NCI-H1105 treated with DMSO at 0.1 percent for 48 hours (cell line): ENCODE data around the gene ZNF587B.
"Not testable (repeated sequence)": the region's sequence is repeated elsewhere in the genome, so short reads cannot be mapped to it uniquely, and the experiment has no call there.

ENCODE experiments used
- DNase-seq: peaks from one replicate; lab custom pipeline; 2025; lab: John Stamatoyannopoulos, UW

ZNF587B gene

DNA sequence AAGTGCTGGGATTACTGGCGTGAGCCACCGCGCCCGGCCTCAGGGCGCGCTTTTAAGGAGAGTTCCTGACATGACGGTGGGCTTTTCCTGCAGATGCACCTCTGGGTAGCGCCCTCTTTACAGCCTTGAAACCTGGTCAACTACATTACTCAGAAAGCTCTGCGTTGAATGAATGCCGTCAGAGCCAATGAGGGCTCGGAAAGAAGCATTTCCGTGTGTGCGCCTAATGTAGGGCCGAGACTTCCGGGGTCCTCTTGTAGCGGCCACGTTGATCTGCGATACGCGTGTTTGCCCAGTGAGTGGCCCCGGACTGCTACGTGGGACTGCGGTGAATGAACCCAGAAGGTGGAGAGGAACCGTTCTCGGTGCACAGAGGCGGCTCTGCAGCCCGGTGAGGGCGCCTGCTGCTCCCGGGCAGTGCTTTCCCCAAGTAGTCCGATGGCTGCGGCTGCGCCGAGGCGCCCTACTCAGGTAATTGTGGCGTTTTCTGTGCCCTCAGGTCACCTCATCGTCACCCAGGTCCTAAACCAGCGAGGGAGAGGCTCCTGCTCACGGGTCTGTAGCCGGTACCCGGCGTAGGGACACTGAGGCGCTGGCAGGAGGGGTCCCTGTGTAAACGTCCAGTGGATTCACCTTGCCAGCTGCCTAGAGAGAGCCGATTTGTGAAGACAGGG, 10.5 kb upstream of the ZNF587B start:
- peak; percentile 96 for DNase-seq

DNA sequence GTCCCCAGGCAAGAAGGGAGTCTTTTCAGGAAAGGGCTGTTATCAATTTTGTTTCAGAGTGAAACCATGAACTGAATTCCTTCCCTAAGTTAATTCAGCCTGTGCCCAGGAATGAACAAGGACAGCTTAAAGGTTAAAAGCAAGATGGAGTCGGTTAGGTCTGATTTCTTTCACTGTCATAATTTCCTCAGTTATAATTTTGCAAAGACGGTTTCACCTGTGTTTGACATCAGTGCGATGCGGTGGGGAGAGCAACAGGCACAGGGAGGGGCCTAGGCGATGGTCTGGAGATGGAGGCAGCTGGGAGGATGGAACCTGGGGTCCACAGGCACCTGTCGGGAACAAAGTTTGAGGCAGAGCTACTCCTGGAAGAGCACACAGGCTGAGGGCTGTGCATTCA, 9.5 kb upstream of the ZNF587B start:
- no peak for DNase-seq

DNA sequence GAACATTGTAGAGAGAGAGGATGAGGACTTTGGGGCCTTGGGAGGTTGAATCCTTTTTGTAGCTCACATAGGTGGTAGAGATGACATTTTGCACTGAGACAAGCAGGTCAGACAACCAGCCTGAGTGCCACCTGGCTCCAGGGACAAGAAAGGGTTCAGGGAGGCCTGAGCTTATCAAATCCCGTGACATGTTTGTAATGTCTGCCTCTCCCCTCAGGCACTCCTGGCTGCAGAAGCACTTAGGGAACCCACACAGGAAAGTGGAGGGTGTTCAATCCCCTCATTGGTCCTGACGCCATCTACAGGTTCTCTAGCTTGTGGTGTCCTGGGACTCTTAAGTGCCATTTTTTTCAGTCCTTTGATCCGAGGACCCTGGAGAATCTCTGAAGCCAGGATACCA, 9.0 kb upstream of the ZNF587B start:
- DNase-seq = not testable (repeated sequence)

DNA sequence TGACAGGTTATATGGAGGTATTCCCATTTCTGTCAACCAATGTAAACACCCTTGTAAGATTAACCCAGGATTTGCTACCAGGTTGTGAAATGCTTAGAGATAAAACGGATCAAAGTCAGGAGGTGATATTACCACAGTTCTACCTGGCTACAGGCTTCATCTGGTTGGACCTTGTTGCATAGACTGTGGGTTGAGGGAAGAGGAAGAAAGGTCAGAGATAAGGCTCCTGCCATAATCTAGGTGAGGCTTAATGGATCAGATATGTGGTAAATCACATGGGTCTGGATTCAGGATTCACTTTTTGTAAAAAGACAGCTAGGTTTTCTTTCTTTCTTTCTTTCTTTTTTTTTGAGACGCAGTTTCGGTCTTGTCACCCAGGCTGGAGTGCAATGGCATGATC, 8.6 kb upstream of the ZNF587B start:
- not testable (repeated sequence) for DNase-seq

DNA sequence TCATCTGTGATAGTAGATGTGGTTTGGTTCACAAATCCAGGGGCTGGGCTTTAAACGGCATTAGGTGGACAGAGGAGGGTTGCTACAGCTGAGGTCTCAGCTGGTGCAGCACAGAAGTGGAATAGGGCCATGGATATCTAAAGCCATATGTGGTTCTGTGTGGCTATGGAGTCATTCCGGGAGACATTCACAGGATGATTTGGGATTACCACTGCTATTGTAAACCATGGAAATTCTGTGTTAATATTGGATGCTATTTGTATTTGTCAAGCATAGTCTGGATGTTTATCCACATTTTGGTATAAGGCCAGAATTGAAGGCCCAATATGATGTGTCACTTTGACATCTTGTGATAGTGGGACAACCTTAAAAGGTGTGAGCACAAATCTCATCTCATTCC, 6.9 kb upstream of the ZNF587B start:
- not testable (repeated sequence) for DNase-seq

DNA sequence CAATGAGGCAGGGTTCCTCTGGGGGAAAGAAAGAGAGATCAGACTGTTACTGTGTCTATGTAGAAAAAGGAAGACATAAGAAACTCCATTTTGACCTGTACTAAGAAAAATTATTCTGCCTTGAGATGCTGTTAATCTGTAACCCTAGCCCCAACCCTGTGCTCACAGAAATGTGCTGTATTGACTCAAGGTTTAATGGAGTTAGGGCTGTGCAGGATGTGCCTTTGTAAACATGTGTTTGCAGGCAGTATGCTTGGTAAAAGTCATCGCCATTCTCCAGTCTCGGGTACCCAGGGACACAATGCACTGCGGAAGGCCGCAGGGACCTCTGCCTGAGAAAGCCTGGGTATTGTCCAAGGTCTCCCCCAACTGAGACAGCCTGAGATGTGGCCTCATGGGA, 6.5 kb upstream of the ZNF587B start:
- DNase-seq = not testable (repeated sequence)

DNA sequence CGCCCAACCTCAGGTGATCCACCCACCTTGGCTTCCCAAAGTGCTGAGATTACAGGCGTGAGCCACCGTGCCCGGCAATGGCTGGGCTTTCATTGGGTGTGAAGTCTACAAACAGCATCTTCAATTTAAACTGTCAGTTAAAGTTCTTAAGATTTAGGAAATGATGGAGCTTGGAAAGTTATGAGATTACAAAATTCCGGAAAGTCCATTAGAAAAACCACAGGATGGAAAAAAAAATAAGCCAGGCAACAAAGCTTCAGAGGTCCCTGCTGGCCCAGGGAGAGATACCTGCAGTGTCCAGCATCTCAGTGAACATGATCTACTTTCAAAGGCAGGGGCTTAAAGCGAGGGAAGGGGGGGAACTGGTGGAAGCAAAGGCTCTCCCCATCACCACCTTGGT, 4.6 kb upstream of the ZNF587B start:
- no peak for DNase-seq

DNA sequence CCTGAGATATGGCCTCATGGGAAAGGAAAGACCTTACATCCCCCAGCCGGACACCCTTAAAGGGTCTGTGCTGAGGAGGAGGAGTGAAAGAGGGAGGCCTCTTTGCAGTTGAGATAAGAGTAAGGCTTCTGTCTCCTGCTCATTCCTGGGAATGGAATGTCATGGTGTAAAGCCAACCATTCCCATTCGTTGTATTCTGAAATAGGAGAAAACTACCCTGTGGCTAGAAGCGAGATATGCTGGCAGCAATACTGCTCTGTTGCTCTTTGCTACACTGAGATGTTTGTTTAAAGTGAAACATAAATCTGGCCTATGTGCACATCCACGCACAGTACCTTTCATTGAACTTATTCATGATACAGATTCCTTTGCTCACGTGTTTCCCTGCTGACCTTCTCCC, 783 bp upstream of the ZNF587B start:
- DNase-seq = no peak

DNA sequence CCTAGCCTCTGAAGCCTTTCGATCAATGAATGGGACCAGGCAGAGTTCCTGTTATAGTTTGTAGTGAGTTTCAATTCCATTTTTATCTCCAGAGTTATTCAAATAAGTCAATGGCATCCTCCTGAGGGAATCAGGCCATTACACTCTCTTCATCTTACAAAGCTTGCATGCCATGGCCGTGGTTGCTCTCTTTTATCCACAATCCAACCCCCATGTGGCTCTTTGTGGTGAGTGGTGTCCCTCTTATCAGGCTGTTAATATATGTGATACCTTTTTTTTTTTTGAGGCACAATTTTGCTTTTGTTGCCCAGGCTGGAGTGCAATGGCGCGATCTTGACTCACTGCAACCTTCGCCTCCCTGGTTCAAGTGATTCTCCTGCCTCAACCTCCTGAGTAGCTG, 6.9 kb downstream of the ZNF587B start:
- not testable (repeated sequence) for DNase-seq

DNA sequence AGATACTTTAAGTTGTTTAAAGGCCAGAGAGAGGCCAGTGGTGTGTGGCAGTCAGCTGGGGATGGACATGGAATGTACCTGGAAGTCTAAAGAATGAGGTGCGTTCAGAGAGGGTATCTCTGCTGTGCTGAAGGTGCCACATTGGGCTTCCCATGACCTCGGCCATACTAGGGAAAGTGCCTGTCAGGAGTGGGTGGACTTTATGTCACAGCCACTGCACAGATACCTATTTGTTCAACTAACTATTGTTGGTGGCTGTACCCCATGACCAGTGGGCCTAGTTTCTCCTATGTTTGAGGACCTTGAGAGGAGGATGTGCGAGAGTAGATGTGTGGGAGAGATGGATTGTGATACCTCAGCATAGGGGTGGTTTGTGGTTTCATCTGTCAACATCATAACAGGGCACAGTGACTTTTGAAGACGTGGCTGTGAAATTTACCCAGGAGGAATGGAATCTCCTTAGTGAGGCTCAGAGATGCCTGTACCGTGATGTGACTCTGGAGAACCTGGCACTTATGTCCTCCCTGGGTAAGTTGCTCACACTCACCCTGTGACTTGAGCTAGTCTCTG, 8.6 kb downstream of the ZNF587B start:
- DNase-seq = not testable (repeated sequence)

DNA sequence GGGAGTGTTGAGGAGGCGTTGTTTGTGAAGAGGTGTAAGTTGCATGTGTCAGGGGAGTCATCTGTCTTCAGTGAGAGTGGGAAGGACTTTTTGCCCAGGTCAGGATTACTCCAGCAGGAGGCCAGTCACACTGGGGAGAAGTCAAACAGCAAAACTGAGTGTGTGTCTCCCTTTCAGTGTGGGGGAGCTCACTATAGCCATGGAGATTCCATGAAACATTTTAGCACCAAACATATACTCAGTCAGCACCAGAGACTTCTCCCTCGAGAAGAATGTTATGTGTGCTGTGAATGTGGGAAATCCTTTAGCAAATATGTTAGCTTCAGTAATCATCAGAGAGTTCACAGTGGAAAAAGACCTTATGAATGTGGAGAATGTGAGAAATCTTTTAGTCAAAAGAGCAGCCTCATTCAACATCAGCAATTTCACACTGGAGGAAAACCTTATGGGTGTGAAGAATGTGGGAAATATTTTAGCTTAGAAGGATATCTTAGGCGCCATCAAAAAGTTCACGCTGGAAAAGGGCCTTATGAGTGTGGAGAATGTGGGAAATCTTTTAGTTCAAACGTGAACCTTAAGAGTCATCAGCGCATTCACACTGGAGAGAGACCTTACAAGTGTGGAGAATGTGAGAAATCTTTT, 11.1 kb downstream of the ZNF587B start:
- no peak for DNase-seq

DNA sequence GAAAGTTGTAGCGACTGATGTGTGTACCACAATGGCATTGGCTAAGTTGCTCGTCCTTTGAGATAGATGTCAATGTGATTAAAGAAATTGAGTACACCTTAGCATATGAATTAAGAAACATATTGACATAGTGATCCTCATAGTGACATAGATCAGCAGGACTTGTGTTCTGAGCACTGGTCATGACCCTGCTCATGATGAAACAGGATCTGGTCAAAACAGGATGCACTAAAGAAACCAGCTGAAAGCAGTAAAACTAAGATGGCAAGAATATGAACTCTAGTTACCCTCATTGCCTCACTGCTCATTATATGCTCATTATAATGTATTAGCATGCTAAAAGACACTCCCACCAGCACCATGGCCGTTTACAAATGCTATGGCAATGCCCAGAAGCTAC, 17.1 kb downstream of the ZNF587B start:
- not testable (repeated sequence) for DNase-seq

DNA sequence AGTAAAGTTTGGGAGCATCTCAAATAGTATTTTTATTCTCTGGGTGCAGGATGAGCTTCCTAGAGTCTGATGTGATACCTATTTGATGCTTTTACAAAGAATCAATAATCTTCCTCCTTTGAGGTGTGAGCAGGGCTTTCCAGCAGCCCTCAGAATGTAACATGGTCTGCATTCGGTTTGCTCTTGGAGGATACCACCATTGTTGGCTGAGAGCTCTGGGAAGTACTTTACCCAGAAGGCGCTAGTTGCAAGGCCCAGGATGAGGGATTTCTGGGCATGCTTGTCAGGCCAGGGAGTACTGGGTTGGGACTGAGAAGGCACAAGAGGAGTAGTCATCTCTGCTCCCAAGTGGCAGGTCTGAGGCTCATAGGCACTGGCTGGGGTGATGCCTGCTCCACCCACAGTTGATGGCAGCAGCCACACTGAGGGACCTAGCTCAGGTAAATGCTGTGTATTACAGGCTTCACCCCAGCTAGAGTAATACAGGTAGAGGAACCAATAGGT, 19.1 kb downstream of the ZNF587B start:
- not testable (repeated sequence) for DNase-seq

DNA sequence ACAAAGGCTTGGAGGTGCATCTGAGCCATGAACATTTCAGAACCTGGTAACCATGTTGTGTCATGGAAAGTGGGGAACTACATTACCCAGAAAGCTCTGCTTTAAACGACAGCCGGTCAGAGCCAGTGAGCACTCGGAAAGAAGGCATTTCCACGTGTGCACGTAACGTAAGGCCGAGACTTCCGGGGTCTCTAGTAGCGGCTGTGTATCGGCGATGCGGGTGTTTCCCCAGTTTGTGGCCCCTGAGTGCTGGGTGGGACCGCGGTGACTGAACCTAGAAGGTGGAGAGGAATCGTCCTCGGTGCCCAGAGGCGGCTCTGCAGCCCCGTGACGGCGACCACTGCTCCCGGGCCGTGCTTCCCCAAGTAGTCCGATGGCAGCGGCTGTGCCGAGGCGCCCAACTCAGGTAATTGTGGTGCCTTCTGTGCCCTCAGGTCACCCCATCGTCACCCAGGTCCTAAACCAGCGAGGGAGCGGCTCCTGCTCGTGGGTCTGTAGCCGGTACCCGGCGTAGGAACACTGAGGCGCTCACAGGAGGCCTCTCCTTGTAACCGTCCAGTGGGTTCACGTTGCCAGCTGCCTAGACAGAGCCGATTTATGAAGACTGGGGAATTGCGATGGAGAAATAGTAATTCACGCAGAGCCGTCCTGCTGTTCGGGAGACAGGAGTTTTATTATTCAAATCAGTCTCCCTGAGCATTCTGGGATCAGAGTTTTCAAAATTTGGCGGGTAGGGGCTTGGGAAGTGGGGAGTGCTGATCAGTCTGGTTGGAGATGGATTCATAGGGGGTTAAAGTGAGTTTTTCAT, 19.8 kb downstream of the ZNF587B start, which contains the start of gene ZNF587:
Gene ZNF587 (plus strand): TSS at position 194 of the 808 bp plus-strand sequence. CDS start 180 bp downstream, at position 374.
- DNase-seq = peak; percentile 89

DNA sequence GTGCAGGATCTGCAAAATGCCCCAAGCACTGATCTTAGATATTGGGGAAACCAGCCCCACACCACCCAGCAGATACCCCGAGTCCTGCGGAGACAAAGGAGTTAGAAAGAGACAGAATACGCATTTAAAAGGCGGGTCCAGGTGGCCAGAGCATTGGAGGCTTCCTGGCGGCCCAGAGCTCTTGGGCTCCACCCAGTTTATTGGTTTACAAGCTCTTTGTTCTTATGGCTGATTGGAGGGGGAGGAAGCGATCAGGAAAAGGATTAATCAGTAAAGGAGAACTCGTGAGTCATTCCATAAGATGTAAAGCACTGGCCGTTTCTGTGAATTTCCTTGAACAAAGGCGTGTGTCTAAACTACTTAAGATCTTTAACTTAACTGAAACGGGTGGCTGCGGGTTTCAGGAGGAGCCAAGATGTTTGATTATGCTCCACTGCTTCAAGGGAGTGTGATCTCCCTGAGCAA, 20.5 kb downstream of the ZNF587B start:
- DNase-seq = peak; percentile 29

DNA sequence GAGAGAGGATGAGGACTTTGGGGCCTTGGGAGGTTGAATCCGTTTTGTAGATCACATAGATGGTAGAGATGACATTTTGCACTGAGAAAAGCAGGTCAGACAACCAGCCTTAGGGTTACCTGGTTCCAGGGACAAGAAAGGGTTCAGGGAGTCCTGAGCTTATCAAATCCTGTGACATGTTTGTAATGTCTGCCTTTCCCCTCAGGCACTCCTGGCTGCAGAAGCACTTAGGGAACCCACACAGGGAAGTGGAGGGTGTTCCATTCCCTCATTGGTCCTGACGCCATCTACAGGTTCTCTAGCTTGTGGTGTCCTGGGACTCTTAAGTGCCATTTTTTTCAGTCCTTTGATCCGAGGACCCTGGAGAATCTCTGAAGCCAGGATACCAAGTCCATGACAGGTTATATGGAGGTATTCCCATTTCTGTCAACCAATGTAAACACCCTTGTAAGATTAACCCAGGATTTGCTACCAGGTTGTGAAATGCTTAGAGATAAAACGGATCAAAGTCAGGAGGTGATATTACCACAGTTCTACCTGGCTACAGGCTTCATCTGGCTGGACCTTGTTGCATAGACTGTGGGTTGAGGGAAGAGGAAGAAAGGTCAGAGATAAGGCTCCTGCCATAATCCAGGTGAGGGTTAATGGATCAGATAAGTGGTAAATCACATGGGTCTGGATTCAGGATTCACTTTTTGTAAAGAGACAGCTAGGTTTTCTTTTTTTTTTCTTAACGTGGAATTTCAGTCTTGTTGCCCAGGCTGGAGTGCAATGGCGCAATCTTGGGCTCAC, 21.9 kb downstream of the ZNF587B start:
- not testable (repeated sequence) for DNase-seq

DNA sequence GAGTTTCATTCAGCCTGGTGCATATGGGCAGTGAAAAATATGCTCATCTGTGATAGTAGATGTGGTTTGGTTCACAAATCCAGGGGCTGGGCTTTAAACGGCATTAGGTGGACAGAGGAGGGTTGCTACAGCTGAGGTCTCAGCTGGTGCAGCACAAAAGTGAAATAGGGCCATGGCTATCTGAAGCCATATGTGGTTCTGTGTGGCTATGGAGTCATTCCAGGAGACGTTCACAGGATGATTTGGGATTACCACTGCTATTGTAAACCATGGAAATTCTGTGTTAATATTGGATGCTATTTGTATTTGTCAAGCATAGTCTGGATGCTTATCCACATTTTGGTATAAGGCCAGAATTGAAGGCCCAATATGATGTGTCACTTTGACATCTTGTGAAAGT, 24.0 kb downstream of the ZNF587B start:
- not testable (repeated sequence) for DNase-seq

DNA sequence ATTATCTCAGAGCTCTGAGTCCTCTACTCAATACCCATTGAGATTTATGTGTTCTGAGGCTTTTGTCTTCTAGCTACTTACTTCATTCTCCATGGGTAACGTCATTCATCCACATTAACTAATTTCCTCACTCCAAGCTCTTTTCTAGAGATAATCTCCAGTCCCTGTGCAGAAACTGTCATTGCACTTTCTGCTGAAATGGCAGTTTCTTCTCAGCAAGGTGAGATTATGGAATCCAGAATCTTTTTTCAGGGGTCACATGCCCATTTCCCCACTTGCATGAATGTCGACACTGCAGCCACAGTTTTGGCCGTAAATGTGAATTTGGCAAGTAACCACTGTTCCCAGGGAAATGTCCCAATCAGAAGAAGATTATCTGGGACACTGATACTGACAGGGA, 32.3 kb downstream of the ZNF587B start:
- not testable (repeated sequence) for DNase-seq

DNA sequence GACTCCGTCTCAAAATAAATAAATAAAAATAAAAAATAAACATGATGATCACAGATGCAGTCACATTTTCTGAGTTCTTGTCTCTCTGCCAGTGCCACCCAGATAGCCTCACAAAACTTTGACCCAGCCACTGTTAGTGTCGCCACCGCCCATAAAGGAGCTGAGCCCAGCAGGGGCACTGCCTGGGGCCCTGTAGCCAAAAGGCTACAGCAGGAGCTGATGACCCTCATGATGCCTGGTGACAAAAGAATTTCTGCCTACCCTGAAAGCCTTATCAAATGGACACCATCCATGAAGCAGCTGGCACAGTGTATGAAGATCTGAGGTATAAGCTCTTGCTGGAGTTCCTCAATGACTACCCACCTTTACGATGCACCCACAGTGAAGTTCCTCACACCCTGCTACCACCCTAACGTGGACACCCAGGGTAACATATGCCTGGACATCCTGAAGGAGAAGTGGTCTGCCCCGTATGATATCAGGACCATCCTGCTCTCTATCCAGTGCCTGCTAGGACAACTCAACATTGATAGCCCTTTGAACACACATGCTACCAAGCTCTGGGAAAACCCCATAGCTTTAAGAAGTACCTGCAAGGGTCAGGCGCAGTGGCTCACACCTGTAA, 37.9 kb downstream of the ZNF587B start:
- DNase-seq = no peak

DNA sequence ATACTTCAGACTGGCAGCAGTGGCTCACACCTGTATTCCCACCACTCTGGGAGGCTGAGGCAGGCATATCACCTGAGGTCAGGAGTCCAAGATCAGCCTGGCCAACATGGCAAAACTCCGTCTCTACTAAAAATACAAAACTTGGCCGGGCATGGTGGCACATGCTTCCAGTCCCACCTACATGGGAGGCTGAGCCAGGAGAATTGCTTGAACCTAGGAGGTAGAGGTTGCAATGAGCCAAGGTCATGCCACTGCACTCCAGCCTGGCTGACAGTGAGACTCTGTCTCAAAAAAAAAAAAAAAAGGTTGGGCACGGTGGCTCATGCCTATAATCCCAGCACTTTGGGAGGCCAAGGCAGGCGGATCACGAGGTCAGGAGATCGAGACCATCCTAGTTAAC, 39.6 kb downstream of the ZNF587B start:
- DNase-seq = not testable (repeated sequence)

DNA sequence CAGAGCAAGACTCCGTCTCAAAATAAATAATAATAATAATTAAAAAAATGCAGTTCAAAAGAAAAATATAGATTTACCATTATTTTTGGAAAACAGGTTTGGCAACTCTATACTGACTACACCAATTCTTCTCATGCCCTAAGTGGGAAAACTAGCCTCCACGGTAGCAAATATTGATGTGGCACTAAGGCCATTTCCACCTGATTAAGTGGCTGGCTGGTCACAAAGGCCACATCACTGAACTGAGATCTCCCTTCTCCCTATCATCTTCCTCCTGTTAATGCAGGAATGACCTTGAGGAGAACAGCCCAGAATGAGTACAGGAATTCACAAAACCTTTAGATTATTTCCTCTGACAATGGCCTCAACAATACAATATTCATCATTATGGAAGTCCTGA, 40.1 kb downstream of the ZNF587B start:
- no peak for DNase-seq
